ENCODE results near the gene PNPLA7. TPM values are rescaled to one million over a fixed set of nuclear protein-coding genes. Genes with fewer than 3 reads are reported as not detected.

The PNPLA7 gene
- total and polyA plus RNA-seq, 2 of the 8 experiments (the other 6 are each of a cell fraction or from before 2014, with no cell fraction given): 0.35 to 0.47 TPM

DNA sequence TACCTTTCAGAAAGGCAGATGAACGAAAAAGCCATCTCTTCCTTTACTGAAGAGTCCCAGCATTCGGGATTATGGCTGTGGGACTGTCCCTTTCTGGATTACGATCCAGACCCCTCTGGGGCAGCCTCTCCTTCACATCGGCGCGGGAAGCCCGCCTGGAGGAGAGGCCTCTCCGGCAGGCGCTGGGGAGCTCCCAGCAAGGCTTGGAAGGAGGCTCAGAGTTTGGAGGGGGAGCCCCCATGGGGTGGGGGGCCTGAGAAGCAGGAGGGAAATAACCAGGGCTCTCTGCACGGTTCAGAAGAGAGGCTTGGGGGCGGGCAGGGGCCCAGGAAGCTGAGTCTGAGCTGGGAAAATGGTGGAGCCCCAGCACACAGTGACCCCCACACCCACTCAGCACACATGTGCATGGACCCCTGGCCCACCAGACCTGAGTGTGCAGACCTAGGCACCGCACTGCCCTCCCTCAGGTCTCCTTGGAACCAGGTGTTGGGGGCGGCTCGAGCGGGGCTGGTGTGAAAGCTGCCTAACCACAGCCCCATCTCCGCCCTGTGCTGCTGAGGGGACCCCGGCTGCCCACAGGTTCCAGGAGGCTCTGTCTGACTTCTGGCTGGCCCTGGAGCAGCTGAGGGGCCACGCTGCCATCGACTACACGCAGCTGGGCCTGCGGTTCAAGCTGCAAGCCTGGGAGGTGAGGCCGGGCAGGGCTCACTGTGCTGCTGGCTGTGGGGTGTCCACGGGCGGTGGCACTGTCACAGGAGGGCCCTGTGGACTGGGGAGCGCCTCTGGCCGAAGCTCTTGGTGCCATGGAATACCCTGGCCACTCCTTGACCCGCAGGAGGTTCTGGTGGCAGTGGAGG is 122.5 kb downstream of the PNPLA7 start:
- H3K4me1 ChIP-seq (replicated peaks in 1 of 4; ENCODE audit: control insufficient read depth in 3 of 4, insufficient read depth in 4 of 4, low read length in 3 of 4): peaks cover 0 to 3% (median under 1%) of the 10 kb centered on the region in 4 experiments; a peak in 2 of 7 replicates
- no peaks in the 10 kb centered on the region for H3K9me3 ChIP-seq (ENCODE audit: insufficient read depth in 2 of 2, low read depth in 1 of 2, low read length in 1 of 2)
- WGBS, 2 experiments (ENCODE audit: extremely low coverage in 1 of 2, insufficient coverage in 1 of 2, insufficient read length in 1 of 2, insufficient replicate concordance in 2 of 2, low coverage in 1 of 2, low lambda C conversion rate in 2 of 2, missing lambda C conversion rate in 1 of 2): 82% methylated on average over 27 of the region's 27 CpGs; no CpG with 5 or more reads in 1 of the 2 experiments
- H3K56ac ChIP-seq (replicated peaks; ENCODE audit: insufficient read length, low read depth, low read length): no peak overlapping the region
- H2AK5ac ChIP-seq (ENCODE audit: low read depth, low read length): no peak overlapping the region
- H2AFZ ChIP-seq (ENCODE audit: low read length): no peak overlapping the region
- CTCF ChIA-PET (ENCODE audit: partially characterized antibody): interaction anchor here (0.6 to 1.4 kb wide), 3 partner anchors 17 to 166 kb away, joined by 3 to 9 read pairs (median 3); no protein-coding TSS in a partner anchor
- H3K4me2 ChIP-seq (ENCODE audit: insufficient read depth in 1 of 2, low read depth in 2 of 2, low read length in 2 of 2): no peak overlapping the region
- peaks cover 5% of the 10 kb centered on the region; the same call in 1 of the 2 replicates for H3K23me2 ChIP-seq (ENCODE audit: low read depth, low read length)
- H3K23ac ChIP-seq (ENCODE audit: insufficient read length): no peak overlapping the region
- no peak overlapping the region; a peak in 1 of 7 replicates for H3K9ac ChIP-seq (replicated peaks in 1 of 4; ENCODE audit: extremely low read depth in 1 of 4, low read depth in 3 of 4, low read length in 3 of 4)
- H3K18ac ChIP-seq (ENCODE audit: extremely low read depth, low read length): no peak overlapping the region
- peaks cover 0 to 13% (median 2%) of the 10 kb centered on the region in 4 experiments; a peak in 4 of 7 replicates for H3K27me3 ChIP-seq (replicated peaks in 1 of 4; ENCODE audit: control insufficient read depth in 3 of 4, extremely low read depth in 1 of 4, insufficient read depth in 3 of 4, low read length in 3 of 4)
- no peak overlapping the region for H3K27ac ChIP-seq (ENCODE audit: low read depth, low read length)
- no peak overlapping the region for H3K14ac ChIP-seq (ENCODE audit: insufficient read length)
- no peaks in the 10 kb centered on the region for H3K79me2 ChIP-seq (ENCODE audit: control insufficient read depth in 1 of 2, insufficient read depth in 2 of 2, low read length in 2 of 2)
- POLR2A ChIA-PET (ENCODE audit: partially characterized antibody): interaction anchor here (1.1 kb wide), 1 partner anchor 14 kb away, joined by 4 read pairs; the partner anchor contains the start of gene ENTPD8
- peaks cover 0 to 1% of the 10 kb centered on the region in 2 experiments for H4K20me1 ChIP-seq (replicated peaks in 1 of 2; ENCODE audit: control insufficient read depth in 1 of 2, insufficient read depth in 2 of 2, low read length in 2 of 2)
- H2BK5ac ChIP-seq (ENCODE audit: low read depth, low read length): no peak overlapping the region
- H3K36me3 ChIP-seq (ENCODE audit: control insufficient read depth in 2 of 4, insufficient read depth in 4 of 4, low read length in 3 of 4): no peaks in the 10 kb centered on the region
- H4K5ac ChIP-seq (ENCODE audit: insufficient read length, low read depth, low read length): no peak overlapping the region
- H3K4ac ChIP-seq (replicated peaks; ENCODE audit: insufficient read length, low read depth, low read length): no peak overlapping the region
- no peaks in the 10 kb centered on the region for H3K79me1 ChIP-seq (ENCODE audit: low read depth, low read length)
- peak overlapping the region; percentile 68; the same call in 1 of the 2 replicates for H4K8ac ChIP-seq (ENCODE audit: extremely low read depth, insufficient read depth, low read length)
- no peak overlapping the region for H4K91ac ChIP-seq (replicated peaks; ENCODE audit: insufficient read length, low read length)
- FAIRE-seq (no peak), DNase-seq (ENCODE audit: low read depth in 1 of 2, low spot score in 2 of 2) (no peak)
- 0 out of 2 replicates have a peak overlapping the region, but pooled peaks have one; percentile 29 for H2BK15ac ChIP-seq (ENCODE audit: low read length)
- H2BK20ac ChIP-seq (ENCODE audit: low read length): no peak overlapping the region
- H2BK12ac ChIP-seq (ENCODE audit: low read depth, low read length): no peak overlapping the region
- H3K4me3 ChIP-seq (ENCODE audit: extremely low read depth in 1 of 4, insufficient read depth in 2 of 4, low read depth in 3 of 4, low read length in 4 of 4): no peak overlapping the region
- H2BK120ac ChIP-seq (replicated peaks; ENCODE audit: low read depth, low read length): no peak overlapping the region
- TF ChIP-seq MAFK (IDR thresholded peaks at IDR 0.05; ENCODE audit: low read depth, low read length) (no peak), POU5F1 (IDR thresholded peaks at IDR 0.05; ENCODE audit: low read depth, low read length) (no peak), EGR1 (IDR thresholded peaks at IDR 0.05; ENCODE audit: borderline replicate concordance, low read depth, low read length) (no peak), SIX5 (IDR thresholded peaks at IDR 0.05; ENCODE audit: low read depth, low read length) (no peak), SIRT6 (IDR thresholded peaks at IDR 0.05; ENCODE audit: low read length) (no peak)
- TF ChIP-seq, protein P1, sequence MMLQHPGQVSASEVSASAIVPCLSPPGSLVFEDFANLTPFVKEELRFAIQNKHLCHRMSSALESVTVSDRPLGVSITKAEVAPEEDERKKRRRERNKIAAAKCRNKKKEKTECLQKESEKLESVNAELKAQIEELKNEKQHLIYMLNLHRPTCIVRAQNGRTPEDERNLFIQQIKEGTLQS (IDR thresholded peaks at IDR 0.05; ENCODE audit: insufficient read depth, low read depth, low read length): no peak

Measured in H1 (cell line).